HG02884 (cell line): ENCODE data around the gene NR2C2AP.
"Not testable (repeated sequence)": the region's sequence is repeated elsewhere in the genome, so short reads cannot be mapped to it uniquely, and the experiment has no call there.

Experiments used
- ATAC-seq: cut with Tn5 transposase; IDR thresholded peaks from one replicate; pipeline ENCODE4 v1.9.1; 2021; ENCODE audit warnings: mild to moderate bottlenecking, moderate library complexity; ENCODE audit not compliant: unreplicated experiment

NR2C2AP gene

DNA sequence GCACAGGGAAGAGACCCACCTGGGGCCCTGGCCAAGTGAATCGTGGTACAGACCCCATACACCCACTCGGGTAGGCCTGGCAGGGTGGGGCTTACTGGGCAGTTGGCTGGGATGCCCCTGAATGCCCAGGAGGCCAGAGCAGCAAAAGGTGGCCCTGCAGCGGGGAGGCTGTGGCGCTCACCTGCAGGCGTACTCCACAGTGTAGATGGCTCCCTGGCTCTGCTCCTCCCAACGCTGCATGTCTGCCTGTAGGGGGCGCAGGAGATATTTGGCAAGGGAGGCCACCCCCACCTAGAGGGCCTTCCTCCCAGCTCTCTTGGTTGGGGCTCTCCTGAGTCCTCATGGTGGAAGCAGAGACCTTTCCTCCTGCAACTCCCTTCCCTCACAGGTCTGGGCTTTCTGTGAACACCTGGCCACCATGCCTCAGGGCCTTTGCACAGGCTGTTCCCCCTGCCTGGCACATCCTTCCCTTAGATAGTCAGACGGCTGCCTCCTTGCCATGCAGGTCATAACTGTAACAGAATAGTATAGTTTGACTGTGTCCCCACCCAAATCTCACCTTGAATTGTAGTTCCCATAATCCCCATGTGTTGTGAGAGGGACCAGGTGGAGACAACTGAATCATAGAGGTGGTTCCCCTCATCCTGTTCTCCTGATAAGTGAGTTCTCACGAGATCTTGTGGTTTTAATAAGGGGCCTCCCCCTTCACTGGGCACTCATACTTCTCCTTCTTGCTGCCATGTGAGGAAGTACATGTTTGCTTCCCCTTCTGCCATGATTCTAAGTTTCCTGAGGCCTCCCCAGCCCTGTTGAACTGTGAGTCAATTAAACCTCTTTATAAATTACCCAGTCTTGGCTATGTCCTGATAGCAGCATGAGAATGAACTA is 17.1 kb downstream of the NR2C2AP start:
- no peak for ATAC-seq

DNA sequence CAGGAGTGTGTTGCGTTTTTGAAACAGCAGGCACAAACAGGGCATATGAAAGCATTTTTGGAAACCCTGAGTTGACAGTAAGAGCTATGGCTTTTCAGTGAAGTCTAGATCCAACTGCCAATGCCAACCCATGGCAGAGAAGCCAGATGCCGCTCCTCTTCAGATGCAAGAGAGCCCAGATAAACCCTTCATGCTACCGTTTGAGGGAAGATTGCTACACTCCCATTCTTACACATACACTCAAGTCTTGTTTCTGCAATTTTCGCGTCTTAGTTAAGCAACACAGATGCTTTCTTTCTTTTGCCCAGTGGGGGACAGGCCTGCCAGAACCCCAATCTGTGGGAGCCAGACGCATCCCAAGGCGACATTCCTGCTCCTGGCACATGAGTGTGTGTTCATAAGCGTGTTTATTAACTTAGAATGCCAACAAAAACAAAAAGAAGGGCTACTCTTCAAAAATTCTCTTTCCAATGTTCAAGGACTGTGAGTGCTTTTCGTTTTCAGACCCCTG is 21.7 kb downstream of the NR2C2AP start:
- no peak for ATAC-seq

DNA sequence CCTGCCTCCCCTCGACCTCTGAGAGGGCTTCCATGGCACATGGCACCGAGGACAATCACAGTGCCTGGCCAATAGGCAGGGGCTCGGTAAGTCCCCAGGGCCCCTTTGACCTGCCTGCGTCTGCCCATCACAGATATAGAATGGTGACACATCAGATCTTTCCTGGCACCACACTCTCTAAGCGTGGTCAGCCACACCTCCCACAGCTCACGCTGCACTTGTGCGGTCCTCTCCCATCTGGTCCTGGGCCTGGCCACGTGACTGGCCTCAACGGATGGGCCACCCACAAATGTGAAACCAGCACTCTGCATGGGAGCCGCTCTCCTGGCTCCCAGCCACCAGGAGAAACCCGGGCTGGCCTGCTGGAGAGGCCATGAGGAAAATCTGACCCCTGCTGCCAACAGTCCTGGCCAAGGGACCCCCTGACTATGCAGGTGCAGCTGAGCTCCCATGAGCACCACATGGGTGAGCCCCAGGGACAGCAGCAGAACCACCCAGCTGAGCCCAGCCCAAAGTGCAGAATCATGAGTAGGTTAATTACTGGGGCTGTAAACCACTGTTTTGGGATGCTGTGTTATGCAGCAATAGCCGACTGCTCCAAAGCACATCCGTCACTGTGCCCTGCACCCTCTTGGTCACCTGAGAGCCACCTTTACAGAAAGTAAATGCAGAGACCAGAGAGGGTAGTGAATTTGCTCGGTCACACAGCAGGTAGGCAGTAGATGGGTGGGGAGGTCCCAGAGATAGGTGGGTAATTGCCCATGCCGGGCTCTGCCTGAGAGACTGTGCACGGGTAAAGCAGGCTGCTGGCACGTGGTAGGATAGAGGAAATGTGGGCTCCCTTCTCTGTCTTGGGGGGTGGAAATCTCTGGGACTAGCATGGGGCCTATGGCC is 23.4 kb downstream of the NR2C2AP start:
- ATAC-seq, result no peak

DNA sequence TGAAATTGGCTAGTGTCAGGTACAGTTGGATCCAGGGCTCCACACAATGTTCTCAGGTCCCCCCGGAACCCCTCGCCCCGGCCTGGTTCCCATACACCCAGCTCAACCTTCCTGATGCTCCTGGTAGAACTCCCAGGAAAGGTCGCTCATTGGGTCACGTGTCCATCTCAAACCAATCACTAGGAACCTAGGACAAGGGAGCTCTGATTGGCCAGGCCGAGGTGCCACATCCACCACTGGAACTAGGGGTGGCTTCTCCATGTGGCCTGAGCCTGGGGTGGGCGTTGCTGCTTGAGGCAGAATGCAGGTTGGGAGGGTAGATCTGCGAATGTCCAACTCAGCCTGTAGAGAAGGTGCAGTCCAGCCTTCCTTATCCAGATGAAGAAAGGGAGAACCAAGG is 26.3 kb downstream of the NR2C2AP start:
- ATAC-seq, result no peak

DNA sequence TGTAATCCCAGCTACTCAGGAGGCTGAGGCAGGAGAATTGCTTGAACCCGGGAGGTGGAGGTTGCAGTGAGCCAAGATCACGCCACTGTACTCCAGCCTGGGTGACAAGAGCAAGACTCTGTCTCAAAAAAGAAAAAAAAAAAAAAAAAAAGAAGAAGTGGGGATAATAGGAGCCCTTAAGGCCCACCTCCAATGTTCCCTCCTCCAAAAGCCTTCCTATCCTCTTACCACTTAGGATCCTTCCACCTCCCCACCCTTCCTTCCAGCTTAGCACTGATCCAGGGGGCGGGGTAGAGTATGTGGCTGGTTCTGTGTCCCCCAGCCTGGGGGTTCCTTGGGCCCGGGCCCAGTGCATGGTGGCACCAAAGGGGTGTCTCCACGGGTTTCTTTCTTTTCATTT is 30.0 kb downstream of the NR2C2AP start:
- not testable (repeated sequence) for ATAC-seq

DNA sequence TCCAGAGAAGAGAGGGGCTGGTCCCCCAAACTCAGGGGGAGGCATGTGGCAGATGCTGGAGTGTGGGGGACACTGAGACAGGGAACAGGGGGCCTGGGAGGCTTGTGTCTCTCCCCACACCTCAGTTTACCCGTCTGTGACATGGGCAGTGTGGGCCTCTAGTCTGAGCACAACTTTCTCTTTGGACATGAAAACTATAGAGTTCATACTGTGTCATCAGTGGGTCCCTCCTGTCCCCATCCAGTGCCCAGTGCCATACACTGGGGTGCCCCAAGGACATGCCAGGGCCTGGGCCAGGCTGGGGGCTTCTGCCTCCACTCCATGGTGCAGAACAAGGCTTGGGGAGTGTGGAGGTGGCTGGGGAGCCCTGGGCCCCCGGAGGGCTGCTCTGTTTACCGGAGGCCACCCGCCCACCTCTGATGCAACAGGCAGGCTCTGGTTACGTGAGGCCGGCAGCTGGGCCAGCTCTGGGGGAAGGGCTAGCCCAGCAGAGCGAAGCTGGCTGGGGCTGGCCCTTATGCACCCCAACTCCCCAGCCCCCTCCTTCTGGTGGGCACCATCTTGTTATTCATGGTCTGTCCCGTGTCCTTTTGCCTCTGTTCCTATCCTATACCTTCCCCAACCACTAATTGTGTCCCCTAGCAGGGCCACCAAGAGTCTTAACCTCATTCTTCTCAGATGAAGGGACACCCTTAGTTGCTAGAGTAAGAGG is 31.2 kb downstream of the NR2C2AP start:
- no peak for ATAC-seq

DNA sequence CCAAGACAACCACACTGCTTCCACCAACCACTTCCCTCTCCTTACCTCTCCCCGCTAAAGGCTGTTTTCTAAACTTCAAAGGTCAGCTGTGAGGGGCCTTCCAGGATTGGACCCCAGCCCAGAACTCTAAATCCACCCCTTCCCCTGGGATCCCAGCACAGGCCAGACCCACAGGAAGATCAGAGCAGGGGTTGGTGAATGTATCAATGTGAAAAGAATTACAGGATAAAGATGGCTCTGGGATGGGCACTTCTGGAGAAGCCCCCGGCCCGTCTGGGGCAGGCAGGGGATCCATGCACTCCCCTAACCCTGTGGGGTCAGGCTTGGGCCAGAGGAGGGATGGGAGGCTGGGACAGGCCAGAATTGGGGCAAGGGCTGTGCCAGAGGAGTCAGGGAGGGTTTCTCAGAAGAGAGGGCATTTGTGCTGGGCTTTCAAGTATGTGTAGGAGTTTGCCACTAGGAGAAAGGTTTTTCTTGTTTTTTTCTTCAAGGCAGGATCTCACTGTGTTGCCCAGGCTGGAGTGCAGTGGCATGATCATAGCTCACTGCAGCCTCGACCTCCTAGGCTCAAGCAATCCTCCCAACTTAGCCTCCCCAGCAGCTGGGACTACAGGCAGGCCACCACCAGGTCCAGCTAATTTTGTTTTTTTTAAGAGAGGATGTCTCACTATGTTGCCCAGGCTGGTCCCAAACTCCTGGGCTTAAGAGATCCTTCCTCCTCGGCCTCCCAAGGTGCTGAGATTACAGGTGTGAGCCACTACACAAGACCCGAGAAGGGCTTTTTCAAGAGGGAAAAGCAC is 32.1 kb downstream of the NR2C2AP start:
- ATAC-seq, result no peak

DNA sequence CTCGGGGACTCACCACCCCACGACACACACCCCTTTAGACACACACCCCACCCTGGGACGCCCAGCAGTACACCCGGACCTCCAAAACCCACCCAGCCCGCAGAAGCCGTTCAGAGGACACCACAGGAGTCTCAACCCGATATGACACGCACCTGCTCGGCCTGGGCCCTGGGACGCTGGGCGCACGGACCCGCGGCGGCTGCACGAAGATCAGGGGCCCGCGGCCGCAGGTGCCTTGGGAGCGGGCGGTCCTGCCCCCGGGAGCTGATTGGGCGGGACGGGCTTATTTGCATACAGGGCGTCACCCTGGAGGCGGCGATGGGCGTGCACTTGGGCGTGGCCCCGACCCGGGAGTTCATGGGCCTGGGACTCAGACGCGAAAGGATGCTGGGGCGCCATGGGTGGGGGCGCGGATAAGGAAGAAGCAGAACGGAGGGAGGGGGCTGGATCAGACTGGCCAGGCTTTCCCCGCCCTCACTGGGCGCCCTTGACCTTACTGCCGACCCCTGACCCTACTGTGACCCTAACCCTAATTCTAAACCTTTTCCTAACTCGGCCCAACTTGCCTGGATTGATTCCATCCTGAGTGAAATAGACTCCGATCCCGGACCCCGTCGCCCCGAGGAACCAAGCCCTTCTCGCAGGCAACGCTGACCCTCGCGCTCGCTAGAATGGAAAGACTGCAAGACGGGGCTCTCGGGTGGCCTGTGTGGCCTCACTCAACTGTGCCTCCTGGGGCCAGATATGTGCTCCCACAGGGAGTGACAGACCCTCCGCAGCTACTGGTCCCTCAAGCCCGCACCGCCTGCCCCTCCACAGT is 33.0 kb downstream of the NR2C2AP start, which contains the start of gene MEF2B:
MEF2B (minus strand) TSS at position 211 of the 820 bp plus-strand sequence. CDS start 19,528 bp downstream, outside the sequence.
- ATAC-seq, result peak; percentile 81

DNA sequence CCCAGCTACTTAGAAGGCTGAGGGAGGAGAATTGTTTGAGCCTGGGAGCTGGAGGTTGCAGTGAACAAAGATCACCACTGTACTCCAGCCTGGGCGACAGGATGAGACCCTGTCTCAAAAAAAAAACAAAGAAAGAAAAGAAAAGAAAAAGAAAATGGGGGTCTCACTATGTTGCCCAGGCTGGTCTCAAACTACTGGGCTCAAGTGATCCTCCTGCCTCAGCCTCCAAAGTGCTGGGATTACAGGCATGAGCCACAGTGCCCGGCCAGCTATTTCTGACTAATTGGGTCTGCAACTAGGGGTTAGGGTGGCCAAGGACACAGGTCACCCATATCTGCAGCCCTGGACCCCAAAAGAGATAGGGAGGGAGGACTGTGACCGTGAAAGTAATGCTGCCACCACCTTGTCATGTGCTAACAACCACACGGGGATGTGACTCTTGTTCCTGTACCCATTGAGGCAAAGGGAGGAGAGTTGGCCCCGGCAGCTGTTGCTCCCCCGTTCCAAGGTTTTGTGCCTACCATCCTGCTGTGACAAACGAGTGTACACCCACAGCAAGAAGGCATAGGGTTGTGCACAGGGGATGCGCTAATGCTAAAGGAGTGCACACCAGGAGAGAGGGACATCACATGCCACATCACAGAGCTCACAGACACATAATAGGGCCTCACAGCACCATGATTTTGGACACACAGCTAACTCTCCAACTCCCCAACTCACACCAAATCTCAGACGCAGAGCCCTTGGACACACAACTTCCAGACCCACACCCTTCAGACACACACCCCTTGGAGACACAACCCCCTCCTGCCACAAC is 33.8 kb downstream of the NR2C2AP start:
- no peak for ATAC-seq

DNA sequence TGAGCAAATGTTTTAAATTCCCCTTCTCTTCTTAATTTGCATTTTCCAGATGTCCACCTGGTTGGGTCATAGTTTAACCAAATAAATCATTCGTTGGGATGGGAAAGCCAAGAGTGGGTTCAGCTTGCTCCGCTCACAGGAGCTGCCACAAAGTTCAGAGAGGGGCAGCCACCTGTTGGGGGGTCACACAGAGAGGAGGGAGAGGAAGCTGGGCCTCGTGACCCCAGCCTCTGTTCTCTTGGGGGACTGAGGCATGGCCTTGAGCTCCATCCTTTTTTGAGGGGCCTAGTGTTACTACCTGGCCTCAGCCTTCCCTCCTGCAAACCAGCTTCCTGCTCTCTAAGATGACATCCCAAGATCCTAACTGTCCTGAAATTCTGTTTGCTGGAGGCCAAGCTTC is 35.6 kb downstream of the NR2C2AP start:
- no peak for ATAC-seq

DNA sequence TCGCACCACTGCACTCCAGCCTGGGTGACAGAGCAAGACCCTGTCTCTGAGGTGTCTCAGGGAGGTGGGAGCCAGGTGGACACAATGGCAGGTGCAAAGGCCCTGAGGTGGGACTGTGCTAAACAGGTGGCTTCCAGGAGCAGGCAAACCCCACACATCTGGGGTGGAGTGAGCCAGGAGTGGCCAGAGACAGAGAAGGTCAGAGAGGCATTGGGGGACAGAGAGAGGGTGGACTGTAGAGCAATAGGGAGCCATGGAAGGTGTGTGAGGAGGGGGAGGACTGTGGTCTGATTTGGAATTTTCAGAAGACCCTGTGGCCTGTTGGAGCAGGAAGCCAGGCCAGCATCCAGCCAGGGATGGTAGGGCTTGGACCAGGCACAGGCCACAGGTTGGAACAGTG is 37.8 kb downstream of the NR2C2AP start:
- ATAC-seq, result no peak

DNA sequence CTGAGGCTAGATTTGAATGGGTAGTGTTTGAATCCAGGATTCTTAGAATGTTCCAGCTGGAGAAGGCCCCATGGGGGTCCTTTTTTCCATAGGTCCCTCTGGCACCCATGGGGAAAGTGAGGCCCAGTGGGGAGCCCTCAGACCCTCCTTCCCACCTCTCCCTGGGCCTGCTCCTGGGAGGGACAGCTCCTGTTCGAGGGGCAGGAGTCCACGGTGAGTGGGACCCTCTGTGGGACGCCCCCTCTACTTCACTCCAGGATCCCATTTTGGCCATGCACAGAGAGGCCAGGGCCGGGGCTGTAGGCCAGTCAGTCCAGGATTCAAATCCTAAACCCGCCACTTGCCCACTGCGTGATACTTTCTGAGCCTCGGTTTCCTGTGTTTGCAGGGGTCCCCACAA is 40.7 kb downstream of the NR2C2AP start:
- no peak for ATAC-seq

DNA sequence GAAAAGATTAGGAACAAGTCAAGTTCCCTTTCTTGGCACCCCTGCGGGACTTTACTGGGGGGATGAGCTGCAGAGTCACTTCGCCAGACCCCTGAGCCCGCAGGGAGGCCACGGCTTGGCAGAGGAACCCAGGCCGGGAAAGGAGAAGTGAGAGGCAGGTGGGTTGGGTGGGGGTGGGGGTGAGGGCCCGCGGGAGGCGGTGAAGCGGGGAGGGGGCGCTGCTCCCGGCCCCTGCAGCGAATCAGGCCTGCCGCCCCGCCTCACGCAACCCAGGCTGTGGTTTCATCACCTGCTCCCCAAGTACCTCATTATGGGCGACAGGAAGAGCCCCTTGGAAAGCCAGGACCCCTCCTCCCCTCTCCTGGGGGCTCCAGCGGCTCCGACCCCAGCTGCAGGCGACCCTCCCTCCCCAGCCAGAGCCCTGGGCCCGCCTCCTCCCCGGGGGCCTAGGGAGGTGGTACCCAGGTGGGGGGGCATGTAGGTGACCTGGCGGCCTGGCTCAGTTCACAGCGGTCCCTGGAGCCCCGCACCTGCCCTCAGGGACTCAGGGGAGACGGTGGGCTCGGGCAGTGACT is 42.7 kb downstream of the NR2C2AP start:
- ATAC-seq, result no peak

DNA sequence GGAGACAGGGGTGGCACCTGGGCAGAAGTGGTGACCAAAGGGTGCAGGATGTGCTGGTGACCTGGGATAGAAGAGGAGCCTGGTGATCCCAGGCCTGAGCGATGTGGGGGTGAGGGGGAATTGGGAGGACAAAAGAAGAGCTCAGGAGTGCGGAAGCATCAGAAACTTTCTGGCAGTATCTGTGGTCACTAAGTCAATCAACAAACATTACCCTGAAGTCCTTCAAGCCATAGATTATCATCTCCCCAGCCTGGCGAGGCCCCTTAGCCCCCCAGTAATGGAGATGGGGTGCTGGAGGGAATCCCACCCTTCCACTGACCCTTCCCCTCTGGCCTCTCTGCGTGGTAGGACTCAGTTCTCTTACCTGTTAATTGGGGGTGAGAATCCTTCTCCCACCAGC is 43.7 kb downstream of the NR2C2AP start:
- ATAC-seq, result no peak

DNA sequence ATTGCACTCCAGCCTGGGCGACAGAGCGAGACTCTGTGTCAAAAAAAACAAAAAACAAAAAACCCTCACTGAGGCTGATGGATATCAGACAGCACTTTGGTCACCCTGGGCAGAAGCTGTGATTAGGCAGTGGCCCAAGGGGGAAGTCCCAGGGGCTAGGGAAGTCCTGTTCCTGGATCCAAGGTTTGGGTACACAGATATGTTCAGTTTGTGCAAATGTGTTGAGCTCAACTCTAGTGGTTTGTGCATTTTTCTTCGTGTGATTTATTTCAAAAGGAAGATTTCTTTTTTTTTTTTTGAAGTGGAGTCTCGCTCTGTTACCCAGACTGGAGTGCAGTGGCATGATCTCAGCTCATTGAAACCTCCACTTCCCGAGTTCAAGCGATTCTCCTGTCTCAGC is 45.4 kb downstream of the NR2C2AP start:
- no peak for ATAC-seq

DNA sequence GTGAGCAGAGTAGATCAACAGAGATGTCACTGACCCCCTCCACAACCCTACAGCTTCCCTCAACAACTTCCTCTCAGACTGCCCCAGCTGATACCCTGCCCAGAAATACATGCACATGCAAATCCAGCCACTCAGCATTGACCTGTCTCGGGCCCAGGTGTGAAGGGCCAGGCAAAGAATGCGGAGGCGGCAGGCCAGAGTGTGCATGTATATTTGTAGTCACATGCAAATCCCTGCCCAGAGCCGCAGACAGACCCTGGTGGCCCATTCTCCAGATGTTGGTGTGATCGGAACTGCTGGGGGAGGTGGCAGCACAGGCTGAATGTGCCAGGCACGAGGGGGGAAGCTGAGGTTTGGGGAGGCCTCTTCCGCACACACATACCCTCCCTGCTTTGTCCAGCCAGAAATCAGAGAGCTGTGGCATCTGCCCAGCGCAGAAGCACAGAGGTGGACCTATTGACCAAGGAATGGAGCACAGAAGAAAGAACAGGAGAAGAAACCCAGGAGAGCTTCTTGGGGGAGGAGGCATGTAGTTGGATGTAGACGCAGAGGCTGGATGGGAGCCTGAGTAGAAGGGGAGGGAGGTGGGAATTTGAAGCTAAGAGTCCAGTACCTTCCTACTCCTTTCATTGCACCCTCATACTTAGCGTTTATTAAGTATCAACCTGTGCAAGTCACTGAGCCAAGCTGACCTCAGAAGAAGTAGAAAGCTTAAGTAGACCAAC is 47.6 kb downstream of the NR2C2AP start:
- ATAC-seq, result peak; percentile 68

DNA sequence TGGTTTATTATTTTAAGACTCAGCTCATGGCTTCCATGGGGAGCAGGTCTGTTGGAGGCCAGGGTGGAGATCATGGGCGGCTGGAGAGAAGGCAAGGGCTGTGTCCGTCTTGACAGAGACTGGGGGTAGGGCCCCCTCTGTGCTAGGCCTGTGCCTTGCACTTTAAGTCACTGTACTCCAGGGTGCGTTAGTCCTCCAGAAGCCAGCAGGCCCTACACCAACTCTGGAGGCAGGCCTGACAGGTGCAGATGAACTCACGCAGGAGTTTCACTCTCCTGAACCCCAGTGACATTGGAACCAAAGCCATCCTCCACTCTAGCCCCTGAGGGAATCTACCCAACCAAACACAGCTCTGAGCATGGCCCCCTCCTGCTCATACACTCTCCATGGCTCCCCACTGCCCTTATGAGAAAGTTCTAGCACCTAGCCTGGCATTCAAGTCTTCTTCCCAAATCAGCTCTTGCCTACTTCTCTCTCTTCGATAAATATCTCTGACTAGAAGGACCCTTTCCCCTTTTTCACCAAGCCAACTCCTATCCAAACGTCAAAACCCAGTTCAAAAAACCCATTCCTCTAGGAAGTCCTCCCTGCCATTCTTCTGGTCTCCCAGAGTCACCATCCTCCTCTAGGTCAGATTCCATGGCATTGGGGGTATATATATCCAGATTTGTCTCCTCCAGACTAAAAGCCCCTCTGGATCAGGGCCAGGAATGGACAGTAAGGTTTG is 48.3 kb downstream of the NR2C2AP start:
- ATAC-seq, result no peak
